Left renal pelvis (tissue), 4 donors: Measurements from ENCODE around the gene CTU2. TPM values are rescaled to one million over a fixed set of nuclear protein-coding genes. Genes with fewer than 3 reads are reported as not detected.

Source experiments
- DNase-seq, 4 donors: peaks; one replicate each; pipeline ENCODE4 v3.0.0-alpha.2; 2013; ENCODE audit warnings: low read depth in 4 of 4, low spot score in 3 of 4
- polyA plus RNA-seq, 4 donors: library from polyadenylated mRNA; unstranded; fragments of 120-200 nt; gene quantifications; one replicate each; pipeline ENCODE4 v1.2.1, GENCODE V29; 2013; ENCODE audit not compliant: insufficient read length in 4 of 4

CTU2 gene
- polyA plus RNA-seq, 4 donors = 10.5 to 17.0 (median 11.6) TPM

DNA sequence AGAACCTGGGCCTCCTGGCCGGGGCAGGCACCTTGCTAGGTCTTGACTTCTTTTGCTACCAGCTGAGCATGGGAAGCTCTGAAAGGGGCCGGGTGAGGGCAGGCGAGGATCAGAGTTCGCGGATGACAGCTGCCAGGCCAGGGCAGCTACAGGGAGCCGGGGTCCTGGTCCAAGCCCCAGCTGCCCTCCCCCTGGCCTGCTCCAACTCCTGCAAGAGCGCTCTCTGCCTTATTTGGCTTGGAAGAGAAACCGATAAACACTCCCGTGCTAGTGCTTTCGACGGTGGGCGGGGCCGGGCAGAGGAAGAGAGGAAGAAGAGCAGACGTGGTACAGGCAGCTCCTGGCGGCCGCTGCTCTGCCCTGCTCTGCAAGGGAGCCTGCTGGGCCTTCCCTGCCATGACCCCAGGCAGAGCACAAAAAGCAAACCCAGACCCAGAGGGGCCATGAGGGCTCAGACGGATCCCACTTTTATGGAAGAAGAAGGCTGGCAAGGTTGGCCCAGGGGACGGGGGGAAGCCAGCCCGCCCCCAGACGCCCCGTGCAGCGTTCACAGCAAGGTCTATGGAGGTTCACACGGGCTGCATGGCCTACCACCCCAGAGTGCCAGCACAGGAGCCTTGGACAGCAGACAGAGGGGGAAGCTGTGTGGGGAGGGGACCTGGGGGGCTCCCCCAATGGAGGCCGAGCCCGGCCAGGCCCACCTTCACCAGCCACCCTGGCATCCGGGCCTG, 53.1 kb downstream of the CTU2 start:
- no peak for DNase-seq

DNA sequence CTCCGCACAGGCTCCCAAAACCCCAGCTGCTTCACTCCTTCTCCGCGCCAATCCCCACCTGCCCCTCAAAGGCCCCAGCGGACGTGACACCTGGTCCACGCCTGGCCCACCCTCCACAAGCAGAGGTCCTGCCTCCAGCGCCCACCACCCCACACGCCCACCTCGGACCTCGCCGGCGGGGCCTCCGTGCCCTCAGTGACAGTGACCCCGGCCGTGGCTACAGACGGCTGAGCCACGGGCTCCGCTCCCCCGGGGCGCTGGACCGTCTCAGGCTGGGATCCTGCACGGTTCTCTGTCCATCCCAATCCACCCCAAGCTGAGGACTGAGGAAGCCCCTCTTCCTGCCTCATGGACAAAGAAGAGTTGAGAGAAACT, 53.7 kb downstream of the CTU2 start:
- DNase-seq = no peak

DNA sequence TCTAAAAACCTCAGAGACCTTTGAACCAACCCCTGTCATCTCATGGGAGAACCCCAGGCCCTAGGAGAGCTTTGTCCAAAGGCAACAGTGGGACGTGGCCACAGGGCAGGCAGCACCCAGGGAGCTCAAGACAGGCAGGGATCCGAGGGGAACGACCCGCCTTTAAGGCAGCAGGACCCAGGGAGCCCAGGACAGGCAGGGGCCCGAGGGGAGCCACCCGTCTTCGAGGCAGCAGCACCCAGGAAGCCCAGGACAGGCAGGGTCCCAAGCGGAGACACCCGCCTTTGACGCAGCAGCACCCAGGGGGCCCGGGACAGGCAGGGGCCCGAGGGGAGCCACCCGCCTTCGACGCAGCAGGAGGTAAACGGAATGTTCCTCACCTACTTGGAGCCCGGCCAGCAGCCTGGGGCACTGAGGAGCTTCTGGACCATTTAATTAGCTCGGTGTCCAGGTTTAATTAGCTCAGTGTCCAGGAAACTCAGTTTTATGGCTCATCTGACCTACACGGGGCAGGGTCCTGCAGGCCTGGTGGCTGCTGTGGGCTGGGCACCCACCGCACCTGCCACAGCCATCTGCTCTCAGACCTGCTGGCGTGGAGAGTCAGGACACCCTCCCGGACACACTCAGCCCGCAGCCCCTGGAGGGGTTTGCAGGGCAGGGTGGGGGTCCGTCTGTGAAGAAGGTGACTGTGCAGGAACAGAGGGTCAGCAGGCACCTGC, 54.3 kb downstream of the CTU2 start:
- no peak for DNase-seq

DNA sequence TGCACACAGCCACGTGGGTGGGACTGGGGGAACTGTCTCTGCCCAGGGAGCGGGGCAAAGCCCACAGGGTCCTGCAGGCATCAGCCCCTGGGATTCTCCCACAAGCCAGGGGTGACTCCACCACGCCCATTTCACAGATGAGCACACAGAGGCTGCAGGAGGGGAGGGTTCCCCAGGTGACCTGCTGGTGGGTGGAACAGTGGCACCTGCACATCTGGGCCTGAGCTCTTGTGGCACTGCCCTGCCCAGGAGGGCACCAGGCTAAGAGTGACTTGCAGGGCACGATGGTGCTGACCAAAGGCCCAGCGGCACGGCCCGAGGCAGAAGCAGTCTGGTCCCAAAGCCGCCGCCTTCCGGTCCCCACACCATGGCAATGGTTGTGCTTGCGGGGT, 54.8 kb downstream of the CTU2 start:
- no peak for DNase-seq

DNA sequence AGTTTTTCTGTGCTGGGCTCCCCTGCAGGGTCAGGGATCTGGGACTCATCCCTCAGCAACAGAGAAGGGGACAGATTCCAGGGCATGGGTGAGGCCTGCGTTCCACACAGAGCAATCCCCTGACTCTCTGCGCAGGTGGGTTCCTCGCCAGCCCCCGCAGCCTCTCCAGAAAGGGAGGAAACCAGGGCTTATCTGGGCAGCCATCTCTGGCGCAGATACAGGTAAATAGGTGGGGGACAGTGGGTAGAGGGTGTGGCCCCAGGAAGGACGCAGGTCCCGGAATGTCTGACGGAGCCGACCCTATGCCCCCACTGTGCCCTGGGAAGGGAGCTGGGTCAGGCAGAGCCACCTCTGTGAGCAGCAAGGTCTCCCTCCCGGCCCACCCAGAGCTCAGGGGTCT, 55.5 kb downstream of the CTU2 start:
- no peak for DNase-seq

DNA sequence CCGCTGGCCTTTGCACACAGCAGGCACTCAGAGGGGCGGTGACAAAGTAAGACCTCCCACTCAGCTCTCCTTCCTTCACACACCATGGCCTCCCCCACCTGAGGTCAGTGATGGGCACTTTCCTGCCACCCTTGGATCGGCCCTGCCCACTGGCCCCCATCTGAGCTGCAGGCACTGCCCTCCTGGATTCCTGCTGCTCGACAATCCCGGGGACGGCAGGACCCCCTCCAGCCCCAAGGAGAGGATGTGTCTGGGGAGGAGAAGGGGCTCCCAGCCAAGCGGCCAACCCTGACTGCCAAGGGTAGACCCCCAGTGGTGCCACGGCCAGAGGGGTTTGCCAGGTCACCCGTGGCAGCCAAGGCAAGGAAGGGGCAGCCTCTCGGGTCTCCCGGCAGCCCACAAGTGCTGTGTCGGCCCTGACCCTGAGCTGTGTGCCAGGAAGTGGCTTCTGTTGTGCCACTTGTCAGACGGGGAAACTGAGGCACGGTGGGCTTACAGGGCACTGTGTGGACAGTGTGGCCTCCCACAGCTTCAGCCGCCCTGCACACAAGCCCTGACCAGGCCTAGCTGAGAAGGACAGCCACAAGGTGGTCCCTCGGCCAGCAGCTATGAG, 56.1 kb downstream of the CTU2 start:
- DNase-seq = no peak

DNA sequence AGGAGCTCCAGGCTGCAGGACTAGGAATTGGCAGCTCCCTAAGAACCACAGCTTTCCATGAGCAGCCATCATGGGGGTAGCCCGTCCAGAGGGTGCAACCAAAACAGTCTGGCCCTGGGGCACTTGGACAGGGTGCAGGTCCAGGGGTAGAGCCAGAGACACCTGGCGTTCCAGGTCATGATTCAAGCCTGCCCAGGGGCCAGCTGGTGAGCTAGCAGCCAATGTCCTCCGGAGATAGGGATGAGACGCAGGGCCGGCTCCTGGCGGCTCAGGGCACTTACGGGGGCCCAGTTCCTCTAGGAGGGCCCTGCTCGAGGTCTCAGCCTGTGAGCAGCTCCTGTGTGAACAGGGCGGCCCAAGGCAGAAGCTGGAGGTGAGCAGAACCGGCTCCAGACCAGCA, 56.6 kb downstream of the CTU2 start:
- no peak for DNase-seq

DNA sequence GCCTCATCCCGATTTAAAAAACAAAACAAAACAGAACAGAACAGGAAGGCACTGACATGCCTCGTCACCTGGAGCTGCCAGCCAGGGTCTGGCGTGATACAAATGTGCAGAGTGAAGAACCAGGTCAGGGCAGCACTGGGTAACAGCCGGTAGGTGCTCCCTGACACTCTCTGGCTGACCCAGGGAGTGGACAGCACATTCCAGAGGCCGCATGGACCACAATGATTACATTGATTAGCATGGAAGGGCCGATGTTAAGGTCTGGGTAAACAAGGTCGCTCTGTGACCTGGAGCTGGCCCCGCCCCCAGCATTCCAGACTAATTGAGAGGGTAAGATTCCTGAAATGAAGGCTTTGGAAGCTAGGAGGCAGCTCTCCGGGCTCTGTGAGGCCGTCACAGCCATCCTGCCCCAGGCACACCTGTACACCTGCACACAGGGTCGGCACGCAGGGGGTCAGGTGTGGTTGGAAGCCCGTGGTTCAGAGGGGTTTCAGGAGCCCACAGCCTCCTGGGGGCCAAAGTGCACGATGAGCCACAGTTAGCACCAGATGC, 57.3 kb downstream of the CTU2 start:
- DNase-seq = no peak

DNA sequence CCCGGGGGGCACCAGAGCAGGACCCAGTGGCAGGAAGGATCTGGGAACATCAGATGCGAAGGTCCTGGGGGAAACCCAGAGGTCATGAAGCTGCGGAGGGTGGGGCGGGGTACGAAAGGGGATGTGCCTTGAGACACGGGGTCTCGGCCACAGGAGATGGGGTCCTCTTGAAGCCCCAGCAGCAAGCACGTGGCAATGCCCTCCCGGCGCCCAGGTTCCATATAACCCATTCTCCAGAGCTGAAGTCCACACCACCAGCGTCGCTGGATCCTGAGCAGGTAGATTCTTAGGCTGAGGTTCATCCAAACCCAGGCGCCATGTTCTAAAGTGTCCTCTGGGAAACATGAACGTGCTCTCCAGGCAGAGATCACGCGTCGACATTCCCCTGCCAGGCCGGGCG, 57.8 kb downstream of the CTU2 start:
- DNase-seq = no peak

DNA sequence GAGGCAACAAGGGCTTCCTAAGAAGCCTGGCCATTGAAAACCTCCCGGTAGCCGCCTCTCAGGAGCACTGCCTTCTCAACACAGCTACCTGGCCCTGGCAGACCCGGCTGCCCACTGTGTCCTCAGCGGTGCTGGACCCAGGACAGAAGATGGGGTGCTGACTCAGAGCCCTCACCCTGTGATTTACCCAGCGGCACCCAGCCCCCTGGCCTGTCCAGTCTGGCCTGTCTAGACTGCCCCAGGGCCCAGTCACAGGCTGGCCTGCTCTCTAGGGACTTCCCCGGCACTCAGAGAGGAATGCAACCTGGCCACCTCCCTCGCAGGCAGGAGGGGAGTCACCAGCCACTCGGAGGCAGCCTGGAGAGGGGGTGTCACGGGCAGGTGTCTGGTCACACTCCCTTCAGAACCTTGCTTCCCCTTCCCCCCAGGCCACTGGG, 58.6 kb downstream of the CTU2 start:
- no peak for DNase-seq

Other genes with a start within 250 kb of the CTU2 start
- gene ZC3H18, start 136.1 kb upstream of the CTU2 start, polyA plus RNA-seq = 10 to 100 TPM; 34.3 to 48.6 (median 35.2) TPM
- not detected for gene IL17C, start 67.9 kb upstream of the CTU2 start, polyA plus RNA-seq
- gene CYBA, start 55.5 kb upstream of the CTU2 start, polyA plus RNA-seq = 100 to 1,000 TPM in 3 of 4 donors, 10 to 100 TPM in 1; 46.1 to 160 (median 103) TPM
- gene MVD, start 43.4 kb upstream of the CTU2 start, polyA plus RNA-seq = 10 to 100 TPM; 21.9 to 38.9 (median 27.4) TPM
- gene SNAI3, start 20.0 kb upstream of the CTU2 start, polyA plus RNA-seq = under 1 TPM; 0.50 to 0.87 (median 0.61) TPM
- gene RNF166, start 95 bp upstream of the CTU2 start, polyA plus RNA-seq = 10 to 100 TPM; 13.3 to 24.8 (median 20.5) TPM
- 10 to 100 TPM; 25.6 to 46.9 (median 36.0) TPM for gene PIEZO1, start 78.7 kb downstream of the CTU2 start, polyA plus RNA-seq
- gene CDT1, start 97.3 kb downstream of the CTU2 start, polyA plus RNA-seq = 10 to 100 TPM in 3 of 4 donors, 1 to 10 TPM in 1; 9.8 to 20.9 (median 12.0) TPM
- 100 to 1,000 TPM in 1 of 4 donors, 10 to 100 TPM in 3; 57.9 to 122 (median 80.7) TPM for gene APRT, start 105.4 kb downstream of the CTU2 start, polyA plus RNA-seq
- 10 to 100 TPM; 19.8 to 26.7 (median 22.1) TPM for gene GALNS, start 150.4 kb downstream of the CTU2 start, polyA plus RNA-seq
- gene TRAPPC2L, start 150.6 kb downstream of the CTU2 start, polyA plus RNA-seq = 10 to 100 TPM; 57.9 to 91.5 (median 77.5) TPM
- gene PABPN1L, start 160.2 kb downstream of the CTU2 start, polyA plus RNA-seq = not detected